ENCODE measurements around the gene CHP2.

- TF ChIP-seq, protein P1, sequence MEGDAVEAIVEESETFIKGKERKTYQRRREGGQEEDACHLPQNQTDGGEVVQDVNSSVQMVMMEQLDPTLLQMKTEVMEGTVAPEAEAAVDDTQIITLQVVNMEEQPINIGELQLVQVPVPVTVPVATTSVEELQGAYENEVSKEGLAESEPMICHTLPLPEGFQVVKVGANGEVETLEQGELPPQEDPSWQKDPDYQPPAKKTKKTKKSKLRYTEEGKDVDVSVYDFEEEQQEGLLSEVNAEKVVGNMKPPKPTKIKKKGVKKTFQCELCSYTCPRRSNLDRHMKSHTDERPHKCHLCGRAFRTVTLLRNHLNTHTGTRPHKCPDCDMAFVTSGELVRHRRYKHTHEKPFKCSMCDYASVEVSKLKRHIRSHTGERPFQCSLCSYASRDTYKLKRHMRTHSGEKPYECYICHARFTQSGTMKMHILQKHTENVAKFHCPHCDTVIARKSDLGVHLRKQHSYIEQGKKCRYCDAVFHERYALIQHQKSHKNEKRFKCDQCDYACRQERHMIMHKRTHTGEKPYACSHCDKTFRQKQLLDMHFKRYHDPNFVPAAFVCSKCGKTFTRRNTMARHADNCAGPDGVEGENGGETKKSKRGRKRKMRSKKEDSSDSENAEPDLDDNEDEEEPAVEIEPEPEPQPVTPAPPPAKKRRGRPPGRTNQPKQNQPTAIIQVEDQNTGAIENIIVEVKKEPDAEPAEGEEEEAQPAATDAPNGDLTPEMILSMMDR (IDR thresholded peaks at IDR 0.05; ENCODE audit: low read length), result no peak
- TF ChIP-seq EZH2 (optimal IDR thresholded peaks at IDR 0.05; ENCODE audit: low read depth, low read length), result no peak
- no peak for TF ChIP-seq EZH2phosphoT487 (IDR thresholded peaks at IDR 0.05; ENCODE audit: low read length)
Observed at GRCh38 chr16:23745263-23745662, 9.6 kb upstream of the CHP2 start.
